H1 (cell line): Measurements from ENCODE around the gene ZSCAN20. TPM values are rescaled to one million over a fixed set of nuclear protein-coding genes. Genes with fewer than 3 reads are reported as not detected.

Experiments
- CTCF ChIA-PET: fragments of 300-600 bp; sonication (Branson Sonifier 250); formaldehyde crosslinking; loops from one replicate; lab custom pipeline; 2021; ENCODE audit not compliant: partially characterized antibody; lab: Charles Lee
- POLR2A ChIA-PET: fragments of 300-600 bp; sonication (Branson Sonifier 250); formaldehyde crosslinking; loops from one replicate; lab custom pipeline; 2021; ENCODE audit warnings: inconsistent platforms; ENCODE audit not compliant: partially characterized antibody; lab: Charles Lee
- DNase-seq, 2 experiments: peaks; one replicate each; pipeline versions ENCODE4 v3.0.0 to v3.0.0-alpha.2; 2010 to 2022; ENCODE audit warnings: low spot score in 2 of 2, low read depth in 1 of 2, mixed read lengths in 1 of 2
- FAIRE-seq: peaks from 2 replicates; lab custom pipeline; 2011; peaks lifted over from hg19 to GRCh38; lab: Jason Lieb, UNC
- H2AFZ ChIP-seq: 2 replicates; pipeline ENCODE4 v1.8.1; 2012; ENCODE audit warnings: low read length, inconsistent platforms
- H2AK5ac ChIP-seq: 2 replicates; pipeline ENCODE4 v1.6.1; 2013; ENCODE audit warnings: low read depth, low read length
- H2BK120ac ChIP-seq: replicated peaks from 2 replicates; pipeline ENCODE3; 2013; ENCODE audit warnings: low read depth, low read length, inconsistent platforms
- H2BK12ac ChIP-seq: 2 replicates; pipeline ENCODE4 v1.6.1; 2013; ENCODE audit warnings: low read depth, low read length
- H2BK15ac ChIP-seq: 2 replicates; pipeline ENCODE4 v1.6.1; 2013; ENCODE audit warnings: low read length
- H2BK20ac ChIP-seq: 2 replicates; pipeline ENCODE4 v1.6.1; 2013; ENCODE audit warnings: low read length
- H2BK5ac ChIP-seq: 2 replicates; pipeline ENCODE4 v1.6.1; 2013; ENCODE audit warnings: low read depth, low read length
- H3K14ac ChIP-seq: 2 replicates; pipeline ENCODE4 v1.6.1; 2013; ENCODE audit warnings: inconsistent platforms; ENCODE audit not compliant: insufficient read length
- H3K18ac ChIP-seq: 2 replicates; pipeline ENCODE4 v1.6.1; 2013; ENCODE audit warnings: low read length; ENCODE audit errors: extremely low read depth
- H3K23ac ChIP-seq: 2 replicates; pipeline ENCODE4 v1.6.1; 2013; ENCODE audit warnings: inconsistent platforms; ENCODE audit not compliant: insufficient read length
- H3K23me2 ChIP-seq: 2 replicates; pipeline ENCODE4 v1.6.1; 2013; ENCODE audit warnings: low read depth, low read length
- H3K27ac ChIP-seq: 2 replicates; pipeline ENCODE4 v1.6.1; 2011; ENCODE audit warnings: low read depth, low read length, inconsistent platforms
- H3K27me3 ChIP-seq, 4 experiments: replicated peaks in 1 of 4; 1 replicate in 1 of 4; 2 replicates in 3 of 4; pipeline versions ENCODE4 v1.6.1 to v1.8.1; 2011 to 2013; ENCODE audit warnings: low read length in 3 of 4, mild to moderate bottlenecking in 3 of 4, inconsistent platforms in 2 of 4, mixed read lengths in 2 of 4, moderate library complexity in 1 of 4; ENCODE audit not compliant: control insufficient read depth in 3 of 4, insufficient read depth in 3 of 4; ENCODE audit errors: extremely low read depth in 1 of 4
- H3K36me3 ChIP-seq, 4 experiments: 2 replicates each; pipeline versions ENCODE4 v1.6.1 to v1.8.1; 2011 to 2013; ENCODE audit warnings: mild to moderate bottlenecking in 4 of 4, low read length in 3 of 4, moderate library complexity in 2 of 4, control low read depth in 1 of 4, inconsistent platforms in 1 of 4; ENCODE audit not compliant: insufficient read depth in 4 of 4, control insufficient read depth in 2 of 4
- H3K4ac ChIP-seq: replicated peaks from 2 replicates; pipeline ENCODE3; 2013; ENCODE audit warnings: low read length, low read depth, mixed read lengths, inconsistent platforms; ENCODE audit not compliant: insufficient read length
- H3K4me1 ChIP-seq, 4 experiments: replicated peaks in 1 of 4; 1 replicate in 1 of 4; 2 replicates in 3 of 4; pipeline versions ENCODE4 v1.6.1 to v1.8.1; 2011 to 2013; ENCODE audit warnings: low read length in 3 of 4, inconsistent platforms in 2 of 4, mixed read lengths in 1 of 4; ENCODE audit not compliant: insufficient read depth in 4 of 4, control insufficient read depth in 3 of 4
- H3K4me2 ChIP-seq, 2 experiments: 2 replicates each; pipeline versions ENCODE4 v1.6.1 to v1.8.1; 2011 to 2013; ENCODE audit warnings: low read depth in 2 of 2, low read length in 2 of 2, control low read depth in 1 of 2, inconsistent platforms in 1 of 2, mild to moderate bottlenecking in 1 of 2; ENCODE audit not compliant: insufficient read depth in 1 of 2
- H3K4me3 ChIP-seq, 4 experiments: fragments of 200-600, 300-600 bp in 1 of 4; sonication (generic), shearing (Covaris generic), sonication (Bioruptor Twin) in 1 of 4; 2 replicates each; pipeline versions ENCODE4 v1.5.1 to v1.8.1; 2011 to 2016; ENCODE audit warnings: low read length in 4 of 4, low read depth in 3 of 4, control low read depth in 2 of 4, inconsistent platforms in 2 of 4, mild to moderate bottlenecking in 2 of 4, mixed read lengths in 1 of 4, moderate library complexity in 1 of 4; ENCODE audit not compliant: insufficient read depth in 2 of 4; ENCODE audit errors: extremely low read depth in 1 of 4
- H3K56ac ChIP-seq: replicated peaks from 2 replicates; pipeline ENCODE3; 2013; ENCODE audit warnings: low read depth, mild to moderate bottlenecking, mixed read lengths, low read length, inconsistent platforms; ENCODE audit not compliant: insufficient read length
- H3K79me1 ChIP-seq: 2 replicates; pipeline ENCODE4 v1.6.1; 2013; ENCODE audit warnings: low read depth, low read length, control low read depth
- H3K79me2 ChIP-seq, 2 experiments: 2 replicates each; pipeline versions ENCODE4 v1.6.1 to v1.8.1; 2012 to 2013; ENCODE audit warnings: low read length in 2 of 2, mild to moderate bottlenecking in 2 of 2, inconsistent platforms in 1 of 2; ENCODE audit not compliant: insufficient read depth in 2 of 2, control insufficient read depth in 1 of 2
- H3K9ac ChIP-seq, 4 experiments: replicated peaks in 1 of 4; 1 replicate in 1 of 4; 2 replicates in 3 of 4; pipeline versions ENCODE4 v1.6.1 to v1.8.1; 2011 to 2013; ENCODE audit warnings: low read depth in 3 of 4, low read length in 3 of 4, control low read depth in 2 of 4, mild to moderate bottlenecking in 2 of 4, moderate library complexity in 2 of 4, inconsistent platforms in 1 of 4; ENCODE audit errors: extremely low read depth in 1 of 4
- H3K9me3 ChIP-seq, 2 experiments: 2 replicates each; pipeline versions ENCODE4 v1.6.1 to v1.8.1; 2012 to 2013; ENCODE audit warnings: mild to moderate bottlenecking in 2 of 2, moderate library complexity in 2 of 2, control low read depth in 1 of 2, inconsistent platforms in 1 of 2, low read depth in 1 of 2, low read length in 1 of 2, mixed read lengths in 1 of 2; ENCODE audit not compliant: insufficient read depth in 2 of 2
- H4K20me1 ChIP-seq, 2 experiments: replicated peaks in 1 of 2; 2 replicates each; pipeline versions ENCODE3 to v1.8.1; 2011 to 2013; ENCODE audit warnings: inconsistent platforms in 2 of 2, low read length in 2 of 2, mild to moderate bottlenecking in 1 of 2; ENCODE audit not compliant: insufficient read depth in 2 of 2, control insufficient read depth in 1 of 2
- H4K5ac ChIP-seq: 2 replicates; pipeline ENCODE4 v1.6.1; 2013; ENCODE audit warnings: low read length, low read depth, mixed read lengths, inconsistent platforms; ENCODE audit not compliant: insufficient read length
- H4K8ac ChIP-seq: 2 replicates; pipeline ENCODE4 v1.8.0; 2013; ENCODE audit warnings: mild to moderate bottlenecking, moderate library complexity, low read length, inconsistent platforms; ENCODE audit not compliant: insufficient read depth; ENCODE audit errors: extremely low read depth
- H4K91ac ChIP-seq: replicated peaks from 2 replicates; pipeline ENCODE3; 2013; ENCODE audit warnings: low read length, mixed read lengths, inconsistent platforms; ENCODE audit not compliant: insufficient read length
- BCL11A ChIP-seq, 2 experiments: IDR thresholded peaks; one replicate each; pipeline ENCODE4 v1.6.1; 2011; ENCODE audit warnings: low read depth in 2 of 2, low read length in 2 of 2, mild to moderate bottlenecking in 2 of 2
- CHD1 ChIP-seq: IDR thresholded peaks from 2 replicates; pipeline ENCODE4 v1.6.1; 2012; ENCODE audit warnings: low read depth, low read length, improper control_type of control experiment
- CREB1 ChIP-seq: IDR thresholded peaks from 2 replicates; pipeline ENCODE4 v1.6.1; 2012; ENCODE audit warnings: inconsistent platforms
- CTBP2 ChIP-seq: IDR thresholded peaks from 2 replicates; pipeline ENCODE4 v1.7.0; 2011; ENCODE audit warnings: borderline replicate concordance, mild to moderate bottlenecking, moderate library complexity, mixed read lengths, low read length; ENCODE audit not compliant: insufficient read depth, insufficient read length
- EGR1 ChIP-seq: IDR thresholded peaks from 2 replicates; pipeline ENCODE4 v1.6.1; 2011; ENCODE audit warnings: low read depth, low read length, borderline replicate concordance
- HDAC2 ChIP-seq, 2 experiments: fragments of 300-600 bp in 1 of 2; sonication (generic) in 1 of 2; IDR thresholded peaks; 2 replicates each; pipeline ENCODE4 v1.6.1; 2011 to 2012; ENCODE audit warnings: low read depth in 2 of 2, low read length in 2 of 2, mild to moderate bottlenecking in 2 of 2, moderate library complexity in 2 of 2, borderline replicate concordance in 1 of 2, inconsistent platforms in 1 of 2
- NANOG ChIP-seq: IDR thresholded peaks from 2 replicates; pipeline ENCODE4 v1.6.1; 2011; ENCODE audit warnings: low read length, low read depth, mild to moderate bottlenecking, inconsistent platforms; ENCODE audit not compliant: insufficient read depth, poor library complexity, severe bottlenecking
- POLR2AphosphoS5 ChIP-seq: IDR thresholded peaks from 2 replicates; pipeline ENCODE4 v1.6.1; 2011; ENCODE audit warnings: low read depth, low read length
- RAD21 ChIP-seq, 2 experiments: IDR thresholded peaks in 1 of 2; conservative IDR thresholded peaks in 1 of 2; 2 replicates each; pipeline ENCODE4 v1.6.1; 2011; ENCODE audit warnings: low read depth in 2 of 2, low read length in 2 of 2, improper control_type of control experiment in 1 of 2, inconsistent platforms in 1 of 2, mild to moderate bottlenecking in 1 of 2, moderate library complexity in 1 of 2
- WGBS, 2 experiments: shearing (Covaris generic) in 1 of 2; methylation state at CpG; one replicate each; pipeline versions ENCODE4 v1.1.6 to v1.1.7; 2013 to 2015; ENCODE audit warnings: low lambda C conversion rate in 2 of 2, mixed read lengths in 2 of 2, inconsistent platforms in 1 of 2, low coverage in 1 of 2, missing lambda C conversion rate in 1 of 2; ENCODE audit not compliant: insufficient replicate concordance in 2 of 2, insufficient coverage in 1 of 2, insufficient read length in 1 of 2; ENCODE audit errors: extremely low coverage in 1 of 2, missing lambda C conversion rate in 1 of 2; 5-methylcytosine and 5-hydroxymethylcytosine counted together
- polyA plus RNA-seq, 7 experiments: library from polyadenylated mRNA; depleted of rRNA in 3 of 7; stranded (reverse) in 5 of 7; unstranded in 2 of 7; fragments of >200 nt in 5 of 7; fragments of 200-250 nt in 2 of 7; gene quantifications; 1 replicate in 5 of 7; 2 replicates in 1 of 7; 4 replicates in 1 of 7; pipeline versions ENCODE4 v1.2.1 to v1.2.3, GENCODE V29; 2011 to 2013; ENCODE audit warnings: missing spikeins in 2 of 7, mixed read lengths in 2 of 7
- total RNA-seq: library from RNA; stranded (reverse); fragmentation: NEBNext Ultra II Directional; extraction: Animal tissue kit (Norgen Biotek cat#: 25700); gene quantifications from 2 replicates; pipeline ENCODE4 v1.2.1, GENCODE V29; 2021
- TF ChIP-seq, protein P1 (sequence below): IDR thresholded peaks from 2 replicates; pipeline ENCODE4 v1.6.1; 2012; ENCODE audit warnings: low read length, inconsistent platforms

ZSCAN20 gene
- total and polyA plus RNA-seq, 2 of the 8 experiments (the other 6 are each of a cell fraction or from before 2014, with no cell fraction given): 0.70 to 3.4 TPM

DNA sequence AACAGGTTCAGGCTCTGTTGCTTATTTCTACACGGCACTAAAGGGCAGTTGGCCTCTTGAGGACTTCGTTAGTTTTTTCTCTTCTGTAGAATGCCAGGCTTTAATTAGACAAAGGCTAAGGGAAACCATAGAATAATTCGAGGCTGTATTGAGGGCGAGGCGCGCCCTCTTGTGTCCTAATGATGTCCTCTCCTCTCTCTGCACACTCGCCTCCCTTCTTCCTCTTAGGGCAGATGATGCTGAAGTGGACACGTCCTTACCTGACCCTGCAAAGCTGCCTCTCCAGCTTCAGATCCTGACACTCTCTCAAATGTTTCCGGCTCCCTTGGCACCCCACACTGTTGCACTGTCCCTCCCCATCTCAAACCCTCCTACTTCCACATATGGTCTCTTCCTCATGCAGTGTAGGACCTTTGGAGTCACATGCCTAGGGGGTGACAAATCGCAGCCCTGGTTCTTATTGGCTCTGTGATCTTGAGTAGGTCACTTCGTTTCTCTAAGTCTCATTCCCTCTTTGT lies 1.9 kb upstream of the ZSCAN20 start:
- no peaks in the 10 kb centered on the region for H3K36me3 ChIP-seq
- H3K23ac ChIP-seq: no peak overlapping the region
- no peaks in the 10 kb centered on the region for H3K9me3 ChIP-seq
- WGBS, 2 experiments: 20% methylated on average over 11 of the region's 11 CpGs; no CpG with 5 or more reads in 1 of the 2 experiments
- peaks cover 0 to 7% (median 2%) of the 10 kb centered on the region in 4 experiments; a peak in 3 of 7 replicates for H3K4me1 ChIP-seq
- peak; percentile 88 for FAIRE-seq
- H3K56ac ChIP-seq: no peak overlapping the region
- H2AK5ac ChIP-seq: no peak overlapping the region
- no peak overlapping the region for H2BK120ac ChIP-seq
- peaks cover 3% of the 10 kb centered on the region; the same call in 1 of the 2 replicates for H3K23me2 ChIP-seq
- H3K4me3 ChIP-seq: no peak overlapping the region
- no peak overlapping the region for H3K18ac ChIP-seq
- POLR2A ChIA-PET: interaction anchor here (1.2 to 1.7 kb wide), 2 partner anchors 12 to 202 kb away, joined by 3 to 4 read pairs; no protein-coding TSS in a partner anchor
- no peaks in the 10 kb centered on the region for H3K79me1 ChIP-seq
- peak; percentile 46 to 77 for DNase-seq
- H3K4ac ChIP-seq: no peak overlapping the region
- no peaks in the 10 kb centered on the region; a peak in 1 of 7 replicates for H3K27me3 ChIP-seq
- CTCF ChIA-PET: interaction anchor here (0.5 to 7.6 kb wide), 43 partner anchors 8 to 374 kb away, joined by 3 to 76 read pairs (median 4); no protein-coding TSS in a partner anchor
- H4K5ac ChIP-seq: no peak overlapping the region
- H4K20me1 ChIP-seq: no peaks in the 10 kb centered on the region
- peak overlapping the region; percentile 95 for H2AFZ ChIP-seq
- H3K4me2 ChIP-seq: peak overlapping the region in 1 of 2 experiments; percentile 0; a peak in 1 of 4 replicates
- no peak overlapping the region for H3K9ac ChIP-seq
- no peak overlapping the region for H3K14ac ChIP-seq
- H2BK5ac ChIP-seq: no peak overlapping the region
- no peak overlapping the region for H3K27ac ChIP-seq
- no peaks in the 10 kb centered on the region for H3K79me2 ChIP-seq
- H4K8ac ChIP-seq: no peak overlapping the region
- H2BK12ac ChIP-seq: no peak overlapping the region
- no peak overlapping the region for H2BK15ac ChIP-seq
- no peak overlapping the region for H4K91ac ChIP-seq
- no peak overlapping the region for H2BK20ac ChIP-seq
- TF ChIP-seq CREB1 (peak; percentile 24; the same call in 1 of the 2 replicates), CTBP2 (no peak), RAD21 (IDR thresholded peaks at IDR 0.05 in 1 of 2, conservative IDR thresholded peaks at IDR 0.05 in 1 of 2; ENCODE audit: low read depth in 2 of 2, low read length in 2 of 2) (peak; percentile 91 to 92), EGR1 (no peak), POLR2AphosphoS5 (no peak), NANOG (no peak), HDAC2 (IDR thresholded peaks at IDR 0.05; ENCODE audit: borderline replicate concordance in 1 of 2, low read depth in 2 of 2, low read length in 2 of 2) (no peak), CHD1 (no peak), BCL11A (IDR thresholded peaks at IDR 0.05; ENCODE audit: low read depth in 2 of 2, low read length in 2 of 2) (no peak)
- TF ChIP-seq, protein P1, sequence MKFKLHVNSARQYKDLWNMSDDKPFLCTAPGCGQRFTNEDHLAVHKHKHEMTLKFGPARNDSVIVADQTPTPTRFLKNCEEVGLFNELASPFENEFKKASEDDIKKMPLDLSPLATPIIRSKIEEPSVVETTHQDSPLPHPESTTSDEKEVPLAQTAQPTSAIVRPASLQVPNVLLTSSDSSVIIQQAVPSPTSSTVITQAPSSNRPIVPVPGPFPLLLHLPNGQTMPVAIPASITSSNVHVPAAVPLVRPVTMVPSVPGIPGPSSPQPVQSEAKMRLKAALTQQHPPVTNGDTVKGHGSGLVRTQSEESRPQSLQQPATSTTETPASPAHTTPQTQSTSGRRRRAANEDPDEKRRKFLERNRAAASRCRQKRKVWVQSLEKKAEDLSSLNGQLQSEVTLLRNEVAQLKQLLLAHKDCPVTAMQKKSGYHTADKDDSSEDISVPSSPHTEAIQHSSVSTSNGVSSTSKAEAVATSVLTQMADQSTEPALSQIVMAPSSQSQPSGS: no peak
